H9 (cell line): ENCODE data around the gene RANBP6. TPM values are rescaled to one million over a fixed set of nuclear protein-coding genes. Genes with fewer than 3 reads are reported as not detected.

ENCODE experiments used
- DNase-seq: peaks from one replicate; pipeline ENCODE4 v3.0.0-alpha.2; 2017
- H2AFZ ChIP-seq: one replicate; pipeline ENCODE4 v1.6.1; 2013; ENCODE audit warnings: mild to moderate bottlenecking, low read length, control low read depth, moderate library complexity
- H2AK5ac ChIP-seq: 2 replicates; pipeline ENCODE4 v1.6.1; 2013; ENCODE audit warnings: low read length, control low read depth, mixed read lengths; ENCODE audit not compliant: insufficient read length
- H2BK120ac ChIP-seq: one replicate; pipeline ENCODE4 v1.6.1; 2013; ENCODE audit warnings: low read depth, mild to moderate bottlenecking, low read length, control low read depth, inconsistent platforms; ENCODE audit not compliant: poor library complexity, severe bottlenecking
- H2BK12ac ChIP-seq: 2 replicates; pipeline ENCODE4 v1.6.1; 2013; ENCODE audit warnings: low read length, control low read depth, mixed read lengths, low read depth; ENCODE audit not compliant: insufficient read length
- H2BK15ac ChIP-seq: 2 replicates; pipeline ENCODE4 v1.6.1; 2013; ENCODE audit warnings: low read depth, low read length, control low read depth
- H2BK20ac ChIP-seq: one replicate; pipeline ENCODE4 v1.6.1; 2013; ENCODE audit warnings: low read depth, mild to moderate bottlenecking, low read length, control low read depth, inconsistent platforms; ENCODE audit not compliant: poor library complexity, severe bottlenecking
- H2BK5ac ChIP-seq: 2 replicates; pipeline ENCODE4 v1.6.1; 2013; ENCODE audit warnings: low read length, control low read depth, mixed read lengths; ENCODE audit not compliant: insufficient read length
- H3K14ac ChIP-seq: 2 replicates; pipeline ENCODE4 v1.6.1; 2013; ENCODE audit warnings: low read length, control low read depth; ENCODE audit not compliant: insufficient read depth
- H3K18ac ChIP-seq: 2 replicates; pipeline ENCODE4 v1.6.1; 2013; ENCODE audit warnings: low read depth, mild to moderate bottlenecking, mixed read lengths, low read length, control low read depth; ENCODE audit not compliant: insufficient read length
- H3K23ac ChIP-seq: 2 replicates; pipeline ENCODE4 v1.6.1; 2013; ENCODE audit warnings: low read length, control low read depth, mixed read lengths, low read depth; ENCODE audit not compliant: insufficient read length
- H3K23me2 ChIP-seq: 2 replicates; pipeline ENCODE4 v1.6.1; 2013; ENCODE audit warnings: low read depth, mild to moderate bottlenecking, mixed read lengths, low read length, control low read depth; ENCODE audit not compliant: insufficient read length, poor library complexity, severe bottlenecking
- H3K27ac ChIP-seq: 2 replicates; pipeline ENCODE4 v1.5.1; 2013; ENCODE audit warnings: low read length, control low read depth, mixed read lengths, low read depth; ENCODE audit not compliant: insufficient read length
- H3K27me3 ChIP-seq: 2 replicates; pipeline ENCODE4 v1.6.1; 2013; ENCODE audit warnings: low read length, control low read depth, inconsistent platforms; ENCODE audit not compliant: insufficient read depth
- H3K4ac ChIP-seq: 2 replicates; pipeline ENCODE4 v1.6.1; 2013; ENCODE audit warnings: low read depth, mild to moderate bottlenecking, control low read depth, inconsistent platforms, low read length, moderate library complexity
- H3K4me1 ChIP-seq: 2 replicates; pipeline ENCODE4 v1.6.1; 2013; ENCODE audit warnings: low read length, control low read depth, inconsistent platforms; ENCODE audit not compliant: insufficient read depth
- H3K4me2 ChIP-seq: 2 replicates; pipeline ENCODE4 v1.6.1; 2013; ENCODE audit warnings: low read length, control low read depth, mixed read lengths; ENCODE audit not compliant: insufficient read length, insufficient read depth
- H3K56ac ChIP-seq: 2 replicates; pipeline ENCODE4 v1.6.1; 2013; ENCODE audit warnings: low read depth, mild to moderate bottlenecking, mixed read lengths, low read length, control low read depth; ENCODE audit not compliant: insufficient read length
- H3K79me1 ChIP-seq: 2 replicates; pipeline ENCODE4 v1.6.1; 2013; ENCODE audit warnings: low read depth, mild to moderate bottlenecking, moderate library complexity, low read length, control low read depth, inconsistent platforms; ENCODE audit not compliant: insufficient read depth, poor library complexity, severe bottlenecking
- H3K79me2 ChIP-seq: 2 replicates; pipeline ENCODE4 v1.6.1; 2013; ENCODE audit warnings: low read length, control low read depth, inconsistent platforms; ENCODE audit not compliant: insufficient read depth
- H3K9ac ChIP-seq: 2 replicates; pipeline ENCODE4 v1.6.1; 2013; ENCODE audit warnings: low read length, control low read depth, mixed read lengths; ENCODE audit not compliant: insufficient read length; ENCODE audit errors: extremely low read depth
- H3K9me3 ChIP-seq: one replicate; pipeline ENCODE4 v1.6.1; 2013; ENCODE audit warnings: low read depth, low read length, inconsistent platforms; ENCODE audit not compliant: control insufficient read depth
- H3T11ph ChIP-seq: one replicate; pipeline ENCODE4 v1.6.1; 2013; ENCODE audit warnings: mild to moderate bottlenecking, low read length, control low read depth, inconsistent platforms
- H4K20me1 ChIP-seq: one replicate; pipeline ENCODE4 v1.6.1; 2013; ENCODE audit not compliant: control insufficient read depth, insufficient read length, insufficient read depth
- H4K5ac ChIP-seq: 2 replicates; pipeline ENCODE4 v1.6.1; 2013; ENCODE audit warnings: low read depth, mild to moderate bottlenecking, mixed read lengths, low read length, control low read depth; ENCODE audit not compliant: insufficient read length
- H4K8ac ChIP-seq: replicated peaks from 2 replicates; pipeline ENCODE4 v1.6.1; 2013; ENCODE audit warnings: low read length, control low read depth, mixed read lengths, low read depth; ENCODE audit not compliant: insufficient read length
- H4K91ac ChIP-seq: 2 replicates; pipeline ENCODE4 v1.6.1; 2013; ENCODE audit warnings: low read depth, mild to moderate bottlenecking, moderate library complexity, mixed read lengths, low read length, control low read depth; ENCODE audit not compliant: insufficient read length
- H3K27ac Mint-ChIP-seq, 3 experiments: 2 replicates in 2 of 3; 3 replicates in 1 of 3; pipeline ENCODE4 v1.8.0; 2020 to 2021; ENCODE audit warnings: mixed read lengths in 3 of 3, mild to moderate bottlenecking in 1 of 3, moderate library complexity in 1 of 3
- H3K27me3 Mint-ChIP-seq: 2 replicates; pipeline ENCODE4 v1.8.0; 2021; ENCODE audit warnings: low read depth, mild to moderate bottlenecking, moderate library complexity, mixed read lengths
- H3K36me3 Mint-ChIP-seq, 3 experiments: 2 replicates in 2 of 3; 3 replicates in 1 of 3; pipeline ENCODE4 v1.8.0; 2020 to 2021; ENCODE audit warnings: low read depth in 3 of 3, mixed read lengths in 3 of 3; ENCODE audit not compliant: insufficient read depth in 1 of 3
- H3K4me1 Mint-ChIP-seq, 2 experiments: 2 replicates each; pipeline ENCODE4 v1.8.0; 2020; ENCODE audit warnings: mixed read lengths in 2 of 2
- H3K4me3 Mint-ChIP-seq, 2 experiments: 2 replicates in 1 of 2; 3 replicates in 1 of 2; pipeline ENCODE4 v1.8.0; 2020 to 2021; ENCODE audit warnings: mild to moderate bottlenecking in 2 of 2, mixed read lengths in 2 of 2, moderate library complexity in 1 of 2
- H3K9me3 Mint-ChIP-seq, 2 experiments: 2 replicates in 1 of 2; 3 replicates in 1 of 2; pipeline ENCODE4 v1.8.0; 2020; ENCODE audit warnings: mild to moderate bottlenecking in 2 of 2, mixed read lengths in 2 of 2, moderate library complexity in 1 of 2
- CTCF ChIP-seq: fragments of 200-600 bp; sonication (generic); conservative IDR thresholded peaks from 3 replicates; pipeline ENCODE4 v1.8.0; 2021; ENCODE audit warnings: antibody characterized with exemption, mild to moderate bottlenecking
- microRNA-seq: library from miRNA; unstranded; fragments of <30 nt; microRNA quantifications from one replicate; pipeline ENCODE4, GENCODE V29; 2020; ENCODE audit warnings: borderline microRNAs expressed
- total RNA-seq: library from RNA; stranded (reverse); gene quantifications from 2 replicates; pipeline ENCODE4 v1.2.1, GENCODE V29; 2021

The RANBP6 gene
- total RNA-seq, 1 experiment from 2014 or later, result 19.1 TPM

- Mint-ChIP-seq H3K9me3 (peaks cover 2 to 6% of the 10 kb centered on the region in 2 experiments; a peak in 3 of 5 replicates), H3K27ac (no peak overlapping the region; a peak in 1 of 7 replicates), H3K4me3 (no peak overlapping the region), H3K36me3 (peaks cover 16 to 24% (median 18%) of the 10 kb centered on the region in 3 experiments), H3K27me3 (no peaks in the 10 kb centered on the region), H3K4me1 (no peaks in the 10 kb centered on the region)
- no peak overlapping the region for H2AFZ ChIP-seq
- no peak overlapping the region for H2AK5ac ChIP-seq
- no peaks in the 10 kb centered on the region for H3K79me1 ChIP-seq
- H4K8ac ChIP-seq, result no peak overlapping the region
- no peak overlapping the region for H3K18ac ChIP-seq
- H2BK12ac ChIP-seq, result no peak overlapping the region
- H3K9ac ChIP-seq, result no peak overlapping the region
- no peak for TF ChIP-seq CTCF
- H3K27ac ChIP-seq, result no peak overlapping the region
- no peak overlapping the region for H4K91ac ChIP-seq
- no peak overlapping the region for H2BK15ac ChIP-seq
- no peak overlapping the region for H2BK120ac ChIP-seq
- no peak overlapping the region for H3K4me2 ChIP-seq
- H4K20me1 ChIP-seq, result no peaks in the 10 kb centered on the region
- no peak overlapping the region for H3K56ac ChIP-seq
- no peak overlapping the region for H2BK20ac ChIP-seq
- DNase-seq, result no peak
- H3K9me3 ChIP-seq, result no peaks in the 10 kb centered on the region
- H3K27me3 ChIP-seq, result no peaks in the 10 kb centered on the region
- H2BK5ac ChIP-seq, result no peak overlapping the region
- H3K4me1 ChIP-seq, result no peaks in the 10 kb centered on the region
- no peaks in the 10 kb centered on the region for H3K79me2 ChIP-seq
- H3K23me2 ChIP-seq, result no peaks in the 10 kb centered on the region
- no peak overlapping the region for H3T11ph ChIP-seq
- H4K5ac ChIP-seq, result no peak overlapping the region
- H3K4ac ChIP-seq, result no peak overlapping the region
- H3K23ac ChIP-seq, result no peak overlapping the region
- no peak overlapping the region for H3K14ac ChIP-seq
Observed at GRCh38 chr9:5971740-5972139, 43.7 kb downstream of the RANBP6 start.

Small RNA genes within 50 kb of the gene (microRNA-seq; reads per million reads assigned to microRNA genes)
- 0.70 reads per million for gene MIR4665

Other genes starting within 250 kb of the RANBP6 start
- 19.0 and 20.2 TPM in 2 replicates for gene ERMP1, start 182.5 kb downstream of the RANBP6 start, total RNA-seq
- gene MLANA, start 124.7 kb downstream of the RANBP6 start, total RNA-seq, result not detected in 2 replicates
- not detected in 2 replicates for gene IL33, start 200.2 kb upstream of the RANBP6 start, total RNA-seq